ENCODE data around the gene ELK4. TPM values are rescaled to one million over a fixed set of nuclear protein-coding genes. Genes with fewer than 3 reads are reported as not detected.

Gene ELK4
- total and polyA plus RNA-seq, 2 of the 8 experiments (the other 6 are each of a cell fraction or from before 2014, with no cell fraction given) = 2.9 to 26.3 TPM

GRCh38 chr1:205585169-205585834, 46.5 kb downstream of the ELK4 start:
- Histone ChIP-seq H3K27me3 (replicated peaks in 1 of 4; ENCODE audit: control insufficient read depth in 3 of 4, extremely low read depth in 1 of 4, insufficient read depth in 3 of 4, low read length in 3 of 4) (peaks cover 0 to 2% (median 0%) of the 10 kb centered on the region in 4 experiments; a peak in 2 of 7 replicates), H4K91ac (replicated peaks; ENCODE audit: insufficient read length, low read length) (no peak overlapping the region), H3K79me2 (ENCODE audit: control insufficient read depth in 1 of 2, insufficient read depth in 2 of 2, low read length in 2 of 2) (no peaks in the 10 kb centered on the region), H2BK120ac (replicated peaks; ENCODE audit: low read depth, low read length) (no peak overlapping the region), H2BK5ac (ENCODE audit: low read depth, low read length) (no peak overlapping the region), H4K20me1 (replicated peaks in 1 of 2; ENCODE audit: control insufficient read depth in 1 of 2, insufficient read depth in 2 of 2, low read length in 2 of 2) (no peaks in the 10 kb centered on the region), H4K5ac (ENCODE audit: insufficient read length, low read depth, low read length) (no peak overlapping the region), H3K14ac (ENCODE audit: insufficient read length) (no peak overlapping the region), H3K23me2 (ENCODE audit: low read depth, low read length) (no peaks in the 10 kb centered on the region), H3K4me1 (replicated peaks in 1 of 4; ENCODE audit: control insufficient read depth in 3 of 4, insufficient read depth in 4 of 4, low read length in 3 of 4) (peaks cover 0 to 2% (median 0%) of the 10 kb centered on the region in 4 experiments; a peak in 4 of 7 replicates), H2BK20ac (ENCODE audit: low read length) (no peak overlapping the region), H3K9ac (replicated peaks in 1 of 4; ENCODE audit: extremely low read depth in 1 of 4, low read depth in 3 of 4, low read length in 3 of 4) (no peak overlapping the region), H3K23ac (ENCODE audit: insufficient read length) (no peak overlapping the region), H3K79me1 (ENCODE audit: low read depth, low read length) (no peaks in the 10 kb centered on the region), H2BK12ac (ENCODE audit: low read depth, low read length) (no peak overlapping the region), H3K9me3 (ENCODE audit: insufficient read depth in 2 of 2, low read depth in 1 of 2, low read length in 1 of 2) (no peaks in the 10 kb centered on the region), H4K8ac (ENCODE audit: extremely low read depth, insufficient read depth, low read length) (no peak overlapping the region), H3K36me3 (ENCODE audit: control insufficient read depth in 2 of 4, insufficient read depth in 4 of 4, low read length in 3 of 4) (no peaks in the 10 kb centered on the region), H2AK5ac (ENCODE audit: low read depth, low read length) (no peak overlapping the region), H3K4me2 (ENCODE audit: insufficient read depth in 1 of 2, low read depth in 2 of 2, low read length in 2 of 2) (no peak overlapping the region), H2AFZ (ENCODE audit: low read length) (no peak overlapping the region), H2BK15ac (ENCODE audit: low read length) (peak overlapping the region; percentile 75; the same call in 1 of the 2 replicates), H3K4ac (replicated peaks; ENCODE audit: insufficient read length, low read depth, low read length) (no peak overlapping the region), H3K27ac (ENCODE audit: low read depth, low read length) (no peak overlapping the region), H3K56ac (replicated peaks; ENCODE audit: insufficient read length, low read depth, low read length) (no peak overlapping the region), H3K4me3 (ENCODE audit: extremely low read depth in 1 of 4, insufficient read depth in 2 of 4, low read depth in 3 of 4, low read length in 4 of 4) (no peak overlapping the region), H3K18ac (ENCODE audit: extremely low read depth, low read length) (no peak overlapping the region)
- 90% methylated on average over 6 of the region's 6 CpGs; no CpG with 5 or more reads in 1 of the 2 experiments for WGBS, 2 experiments (ENCODE audit: extremely low coverage in 1 of 2, insufficient coverage in 1 of 2, insufficient read length in 1 of 2, insufficient replicate concordance in 2 of 2, low coverage in 1 of 2, low lambda C conversion rate in 2 of 2, missing lambda C conversion rate in 1 of 2)
- FAIRE-seq = no peak
- ChIA-PET CTCF (ENCODE audit: partially characterized antibody) (interaction anchor here (0.5 to 4.5 kb wide), 16 partner anchors 9 to 524 kb away, joined by 3 to 22 read pairs (median 4); no protein-coding TSS in a partner anchor), POLR2A (ENCODE audit: partially characterized antibody) (interaction anchor here (0.7 to 1.8 kb wide), 2 partner anchors 50 to 51 kb away, joined by 3 to 4 read pairs; no protein-coding TSS in a partner anchor)
- DNase-seq (ENCODE audit: low read depth in 1 of 2, low spot score in 2 of 2) = no peak
- TF ChIP-seq TCF12 (IDR thresholded peaks at IDR 0.05; ENCODE audit: low read depth, low read length) (no peak), ATF2 (IDR thresholded peaks at IDR 0.05; ENCODE audit: low read length) (no peak), HDAC6 (IDR thresholded peaks at IDR 0.05; ENCODE audit: low read depth, low read length) (no peak), EGR1 (IDR thresholded peaks at IDR 0.05; ENCODE audit: borderline replicate concordance, low read depth, low read length) (no peak), POLR2AphosphoS5 (IDR thresholded peaks at IDR 0.05; ENCODE audit: low read depth, low read length) (no peak), PHF8 (conservative IDR thresholded peaks at IDR 0.05; ENCODE audit: low read depth, low read length) (no peak), RFX5 (IDR thresholded peaks at IDR 0.05; ENCODE audit: borderline replicate concordance, low read depth, low read length) (no peak), GABPA (IDR thresholded peaks at IDR 0.05; ENCODE audit: borderline replicate concordance, insufficient read depth, low read length) (no peak), CEBPB (IDR thresholded peaks at IDR 0.05; ENCODE audit: low read depth, low read length) (no peak), MAFK (IDR thresholded peaks at IDR 0.05; ENCODE audit: low read depth, low read length) (no peak), MAX (IDR thresholded peaks at IDR 0.05) (no peak), SIRT6 (IDR thresholded peaks at IDR 0.05; ENCODE audit: low read length) (no peak)
